Activated T-cell treated with anti-CD3 and anti-CD28 coated beads, Interleukin-2, amount 50 U/mL, for 72 hours (primary cell): ENCODE results near the gene RAD9B. TPM values are rescaled to one million over a fixed set of nuclear protein-coding genes. Genes with fewer than 3 reads are reported as not detected.
"Not testable (repeated sequence)": the region's sequence is repeated elsewhere in the genome, so short reads cannot be mapped to it uniquely, and the experiment has no call there.

ENCODE experiments used
- ATAC-seq, 2 donors: fragments of 150-1000 bp; cut with Tn5 transposase; replicated peaks in 1 of 2; 2 replicates each; pipeline ENCODE4 v1.10.0; 2021; ENCODE audit warnings: moderate library complexity in 2 of 2, mild to moderate bottlenecking in 1 of 2
- DNase-seq, 2 donors: peaks; one replicate each; pipeline ENCODE4 v3.0.0; 2021 to 2022; ENCODE audit warnings: mixed read lengths in 1 of 2
- H3K27ac Mint-ChIP-seq: one replicate; pipeline ENCODE4 v1.8.0; 2022; ENCODE audit warnings: mild to moderate bottlenecking, moderate library complexity, mixed read lengths
- H3K27me3 Mint-ChIP-seq: one replicate; pipeline ENCODE4 v1.8.0; 2022; ENCODE audit warnings: low read depth, mixed read lengths
- H3K36me3 Mint-ChIP-seq, 2 donors: one replicate each; pipeline ENCODE4 v1.8.0; 2022; ENCODE audit warnings: mixed read lengths in 2 of 2, mild to moderate bottlenecking in 1 of 2; ENCODE audit not compliant: insufficient read depth in 2 of 2
- H3K4me1 Mint-ChIP-seq: one replicate; pipeline ENCODE4 v1.8.0; 2022; ENCODE audit warnings: low read depth, mixed read lengths
- H3K4me3 Mint-ChIP-seq, 2 donors: one replicate each; pipeline ENCODE4 v1.8.0; 2022; ENCODE audit warnings: mild to moderate bottlenecking in 2 of 2, mixed read lengths in 2 of 2, moderate library complexity in 2 of 2
- H3K9me3 Mint-ChIP-seq, 2 donors: one replicate each; pipeline ENCODE4 v1.8.0; 2022; ENCODE audit warnings: mixed read lengths in 2 of 2
- total RNA-seq, 2 donors: library from RNA; stranded (reverse); gene quantifications; one replicate each; pipeline ENCODE4 v1.2.3, GENCODE V29; 2022

The RAD9B gene
- total RNA-seq, 2 donors from 2014 or later, result 2.3 to 4.4 TPM

GRCh38 chr12:110501399-110501751 lies 756 bp upstream of the RAD9B start:
- no peaks in the 10 kb centered on the region for H3K27me3 Mint-ChIP-seq
- peak overlapping the region; percentile 98 for H3K27ac Mint-ChIP-seq
- peaks cover 12% of the 10 kb centered on the region in 2 donors for H3K36me3 Mint-ChIP-seq
- H3K4me1 Mint-ChIP-seq, result peaks cover 31% of the 10 kb centered on the region
- DNase-seq, result peak in 1 of 2 donors; percentile 36
- H3K9me3 Mint-ChIP-seq, result peaks cover 0 to 1% of the 10 kb centered on the region in 2 donors
- peak; percentile 5 to 10 for ATAC-seq
- H3K4me3 Mint-ChIP-seq, result peak overlapping the region; percentile 94 to 96

- peak overlapping the region; percentile 80 for H3K27ac Mint-ChIP-seq
- peaks cover 10 to 12% of the 10 kb centered on the region in 2 donors for H3K36me3 Mint-ChIP-seq
- ATAC-seq (no peak), DNase-seq (no peak)
- H3K4me1 Mint-ChIP-seq, result peaks cover 31% of the 10 kb centered on the region
- H3K4me3 Mint-ChIP-seq, result no peak overlapping the region
- peaks cover 0 to 1% of the 10 kb centered on the region in 2 donors for H3K9me3 Mint-ChIP-seq
- no peaks in the 10 kb centered on the region for H3K27me3 Mint-ChIP-seq
Observed at GRCh38 chr12:110503432-110503831, 1.3 kb downstream of the RAD9B start.

- H3K36me3 Mint-ChIP-seq, result peaks cover 10 to 12% of the 10 kb centered on the region in 2 donors
- DNase-seq, result no peak
- no peaks in the 10 kb centered on the region for H3K27me3 Mint-ChIP-seq
- peaks cover 12% of the 10 kb centered on the region for H3K4me1 Mint-ChIP-seq
- H3K4me3 Mint-ChIP-seq, result no peak overlapping the region
- H3K27ac Mint-ChIP-seq, result no peak overlapping the region
- no peak for ATAC-seq
- H3K9me3 Mint-ChIP-seq, result peaks cover 0 to 1% of the 10 kb centered on the region in 2 donors
Observed at GRCh38 chr12:110505332-110505731, 3.2 kb downstream of the RAD9B start.

- Mint-ChIP-seq H3K27me3 (no peaks in the 10 kb centered on the region), H3K9me3 (no peaks in the 10 kb centered on the region), H3K27ac (no peak overlapping the region), H3K4me3 (no peak overlapping the region), H3K4me1 (no peaks in the 10 kb centered on the region), H3K36me3 (no peaks in the 10 kb centered on the region)
- ATAC-seq, result no peak
- no peak for DNase-seq
Observed at GRCh38 chr12:110508071-110508586, 6.0 kb downstream of the RAD9B start.

GRCh38 chr12:110513842-110514241 lies 11.7 kb downstream of the RAD9B start:
- Mint-ChIP-seq H3K27me3 (no peaks in the 10 kb centered on the region), H3K4me1 (no peaks in the 10 kb centered on the region), H3K36me3 (no peaks in the 10 kb centered on the region), H3K4me3 (no peak overlapping the region), H3K27ac (no peak overlapping the region), H3K9me3 (no peaks in the 10 kb centered on the region)
- ATAC-seq (no peak), DNase-seq (no peak)

GRCh38 chr12:110514363-110514762 lies 12.2 kb downstream of the RAD9B start:
- Mint-ChIP-seq H3K4me1 (no peaks in the 10 kb centered on the region), H3K27me3 (no peaks in the 10 kb centered on the region), H3K36me3 (no peaks in the 10 kb centered on the region), H3K4me3 (no peak overlapping the region), H3K27ac (no peak overlapping the region), H3K9me3 (no peaks in the 10 kb centered on the region)
- ATAC-seq (no peak), DNase-seq (no peak)

- Mint-ChIP-seq H3K4me1 (peaks cover 13% of the 10 kb centered on the region), H3K9me3 (no peaks in the 10 kb centered on the region), H3K27me3 (no peaks in the 10 kb centered on the region), H3K27ac (no peak overlapping the region), H3K4me3 (no peak overlapping the region), H3K36me3 (no peaks in the 10 kb centered on the region)
- DNase-seq (no peak), ATAC-seq (no peak)
Observed at GRCh38 chr12:110516995-110517394, 14.9 kb downstream of the RAD9B start.

GRCh38 chr12:110518014-110518413 lies 15.9 kb downstream of the RAD9B start:
- not testable (repeated sequence) for H3K36me3 Mint-ChIP-seq, H3K4me3 Mint-ChIP-seq, H3K27ac Mint-ChIP-seq, H3K27me3 Mint-ChIP-seq, ATAC-seq, DNase-seq, H3K9me3 Mint-ChIP-seq
- peaks cover 19% of the 10 kb centered on the region for H3K4me1 Mint-ChIP-seq

- peak; percentile 30 to 37 for DNase-seq
- H3K27ac Mint-ChIP-seq, result peak overlapping the region; percentile 20
- H3K4me3 Mint-ChIP-seq, result peak overlapping the region; percentile 24 to 33
- H3K36me3 Mint-ChIP-seq, H3K27me3 Mint-ChIP-seq, H3K9me3 Mint-ChIP-seq: not testable (repeated sequence)
- ATAC-seq, result peak; percentile 81 to 88
- peaks cover 19% of the 10 kb centered on the region for H3K4me1 Mint-ChIP-seq
Observed at GRCh38 chr12:110520876-110521712, 19.0 kb downstream of the RAD9B start.

- no peak overlapping the region for H3K27ac Mint-ChIP-seq
- H3K4me1 Mint-ChIP-seq, result peaks cover 17% of the 10 kb centered on the region
- DNase-seq (no peak), ATAC-seq (peak in 1 of 2 donors; percentile 28)
- peaks cover 3 to 4% of the 10 kb centered on the region in 2 donors for H3K36me3 Mint-ChIP-seq
- H3K4me3 Mint-ChIP-seq, result no peak overlapping the region
- H3K27me3 Mint-ChIP-seq, result no peaks in the 10 kb centered on the region
- H3K9me3 Mint-ChIP-seq, result no peaks in the 10 kb centered on the region
Observed at GRCh38 chr12:110528277-110528839, 26.2 kb downstream of the RAD9B start.

- DNase-seq (no peak), ATAC-seq (no peak)
- H3K4me3 Mint-ChIP-seq, result no peak overlapping the region
- peaks cover 3 to 6% of the 10 kb centered on the region in 2 donors for H3K36me3 Mint-ChIP-seq
- H3K9me3 Mint-ChIP-seq, result no peaks in the 10 kb centered on the region
- no peak overlapping the region for H3K27ac Mint-ChIP-seq
- H3K27me3 Mint-ChIP-seq, result no peaks in the 10 kb centered on the region
- peaks cover 17% of the 10 kb centered on the region for H3K4me1 Mint-ChIP-seq
Observed at GRCh38 chr12:110530511-110530910, 28.4 kb downstream of the RAD9B start.

GRCh38 chr12:110531741-110532333 lies 29.7 kb downstream of the RAD9B start:
- H3K27ac Mint-ChIP-seq, result peak overlapping the region; percentile 10
- ATAC-seq (peak; percentile 31 to 36), DNase-seq (no peak)
- H3K4me3 Mint-ChIP-seq, result no peak overlapping the region
- no peaks in the 10 kb centered on the region for H3K27me3 Mint-ChIP-seq
- no peaks in the 10 kb centered on the region for H3K9me3 Mint-ChIP-seq
- H3K36me3 Mint-ChIP-seq, result peaks cover 3 to 11% of the 10 kb centered on the region in 2 donors
- H3K4me1 Mint-ChIP-seq, result peaks cover 17% of the 10 kb centered on the region

- H3K4me1 Mint-ChIP-seq, result peaks cover 17% of the 10 kb centered on the region
- H3K27ac Mint-ChIP-seq, result no peak overlapping the region
- no peaks in the 10 kb centered on the region for H3K9me3 Mint-ChIP-seq
- H3K4me3 Mint-ChIP-seq, result no peak overlapping the region
- peaks cover 3 to 15% of the 10 kb centered on the region in 2 donors for H3K36me3 Mint-ChIP-seq
- no peaks in the 10 kb centered on the region for H3K27me3 Mint-ChIP-seq
- ATAC-seq (no peak), DNase-seq (no peak)
Observed at GRCh38 chr12:110532644-110533043, 30.5 kb downstream of the RAD9B start.
